HG03064 (cell line): Measurements from ENCODE around the gene LRRC17.
A peak's percentile ranks its signal among the peaks of the same experiment; 100 is the strongest.

ENCODE experiments used
- ATAC-seq: cut with Tn5 transposase; IDR thresholded peaks from one replicate; pipeline ENCODE4 v1.9.1; 2021; ENCODE audit warnings: low read depth; ENCODE audit not compliant: unreplicated experiment

The LRRC17 gene, protein sequence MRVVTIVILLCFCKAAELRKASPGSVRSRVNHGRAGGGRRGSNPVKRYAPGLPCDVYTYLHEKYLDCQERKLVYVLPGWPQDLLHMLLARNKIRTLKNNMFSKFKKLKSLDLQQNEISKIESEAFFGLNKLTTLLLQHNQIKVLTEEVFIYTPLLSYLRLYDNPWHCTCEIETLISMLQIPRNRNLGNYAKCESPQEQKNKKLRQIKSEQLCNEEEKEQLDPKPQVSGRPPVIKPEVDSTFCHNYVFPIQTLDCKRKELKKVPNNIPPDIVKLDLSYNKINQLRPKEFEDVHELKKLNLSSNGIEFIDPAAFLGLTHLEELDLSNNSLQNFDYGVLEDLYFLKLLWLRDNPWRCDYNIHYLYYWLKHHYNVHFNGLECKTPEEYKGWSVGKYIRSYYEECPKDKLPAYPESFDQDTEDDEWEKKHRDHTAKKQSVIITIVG

DNA sequence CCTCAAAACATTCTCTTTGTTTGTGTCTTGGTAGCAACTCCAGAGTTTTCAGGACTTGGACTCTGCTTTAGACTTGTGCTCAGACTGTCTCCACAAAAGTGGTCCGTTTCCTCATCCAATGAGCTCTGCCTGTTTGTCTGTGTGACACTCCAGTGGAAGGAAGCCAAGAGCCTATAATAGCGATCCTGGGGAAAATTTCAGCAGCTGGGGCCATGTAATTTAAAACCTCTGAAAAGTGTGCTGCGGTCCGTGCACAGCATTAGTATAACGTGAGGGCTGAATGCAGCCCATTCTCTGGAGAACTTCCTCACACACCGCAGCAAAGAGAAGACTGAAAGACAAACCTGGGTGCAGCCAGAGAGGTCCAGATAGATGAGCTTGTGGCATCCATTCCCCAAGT lies at the start of gene LRRC17:
TSS of gene LRRC17 (plus strand) at position 259 of the 400 bp plus-strand sequence. CDS start 20,914 bp downstream, outside the sequence.
- ATAC-seq: no peak

DNA sequence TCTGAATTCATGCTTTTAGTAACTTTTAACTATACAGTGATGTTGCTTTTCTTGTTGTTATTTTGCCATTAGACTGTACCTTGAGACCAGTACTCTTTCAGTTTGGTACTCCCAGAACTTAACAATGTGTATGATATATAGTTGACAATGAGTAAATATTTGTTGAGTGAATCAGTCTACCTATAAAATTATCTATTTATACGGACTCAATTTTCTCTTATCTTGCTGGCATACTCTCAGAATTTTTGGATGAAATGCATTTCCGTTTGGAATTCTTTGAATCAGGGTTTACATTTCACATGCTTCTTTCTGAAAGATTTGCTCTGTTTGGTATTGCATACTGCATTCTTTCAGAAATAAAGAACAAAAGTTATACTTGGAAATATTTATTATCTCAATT lies 47.8 kb upstream of the LRRC17 start:
- no peak for ATAC-seq

DNA sequence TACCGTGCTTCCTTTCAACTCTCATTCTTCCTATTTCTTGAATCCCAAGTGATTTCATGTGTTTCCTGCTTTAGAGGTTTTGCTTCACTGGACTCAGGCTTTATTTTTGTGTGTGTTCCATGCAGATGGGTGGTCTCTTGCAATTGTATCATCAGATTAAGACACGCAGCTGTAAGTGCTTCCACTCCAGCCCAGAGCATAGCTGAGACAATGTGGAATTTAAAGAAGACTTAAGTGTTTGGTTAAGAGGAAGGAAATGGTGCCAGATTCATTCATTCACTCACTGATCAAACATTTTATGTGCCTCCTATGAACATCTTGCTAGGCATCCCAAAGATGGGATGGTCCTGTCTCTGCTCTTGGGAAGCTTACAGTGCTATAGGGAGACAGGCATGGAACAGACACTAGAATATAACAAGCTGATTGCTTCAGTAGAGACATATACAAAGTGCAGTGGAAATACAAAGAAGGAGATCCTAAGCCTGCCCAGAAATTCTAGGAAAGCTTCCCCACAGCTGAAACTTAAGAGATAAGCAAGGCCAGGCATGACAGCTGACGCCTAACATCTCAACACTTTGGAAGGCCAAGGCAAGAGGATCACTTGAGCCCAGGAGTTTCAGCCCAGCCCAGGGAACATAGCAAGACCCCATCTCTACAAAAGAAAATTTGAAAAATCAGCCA lies 46.1 kb upstream of the LRRC17 start:
- no peak for ATAC-seq

DNA sequence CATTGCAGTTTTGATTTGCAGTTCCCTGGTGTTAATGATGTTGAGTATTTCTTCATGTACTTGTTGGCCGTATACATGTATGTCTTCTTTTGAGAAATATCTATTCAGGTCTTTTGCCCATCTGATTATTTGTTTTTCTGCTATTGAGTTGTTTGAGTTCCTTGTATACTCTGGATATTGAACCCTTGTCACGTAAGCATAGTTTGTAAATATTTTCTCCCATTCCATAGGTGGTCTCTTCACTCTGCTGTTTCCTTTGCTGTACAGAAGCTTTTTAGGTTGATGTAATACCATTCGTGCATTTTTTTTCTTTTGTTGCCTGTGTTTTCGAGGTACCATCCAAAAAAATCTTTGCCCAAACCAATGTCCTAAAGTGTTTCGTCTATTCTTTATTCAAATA lies 43.6 kb upstream of the LRRC17 start:
- ATAC-seq: no peak

DNA sequence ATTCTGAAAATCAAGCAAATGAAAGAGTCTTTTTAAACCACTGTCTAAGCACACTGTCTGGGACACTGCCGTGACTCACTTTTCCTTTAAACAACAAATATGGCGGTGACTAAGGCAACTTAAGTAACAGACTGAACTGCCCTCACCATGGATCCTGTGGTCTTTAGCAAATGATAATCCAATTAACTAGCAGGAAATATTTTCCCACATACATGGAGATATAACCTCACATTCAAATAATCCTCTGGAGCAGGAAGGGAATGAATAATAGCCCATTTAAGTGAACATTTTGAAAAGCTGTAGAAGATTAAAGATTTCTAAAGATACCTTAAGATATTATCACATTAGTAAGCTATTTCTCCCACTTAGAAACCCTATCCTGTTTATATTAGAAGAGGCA lies 40.3 kb upstream of the LRRC17 start:
- no peak for ATAC-seq

DNA sequence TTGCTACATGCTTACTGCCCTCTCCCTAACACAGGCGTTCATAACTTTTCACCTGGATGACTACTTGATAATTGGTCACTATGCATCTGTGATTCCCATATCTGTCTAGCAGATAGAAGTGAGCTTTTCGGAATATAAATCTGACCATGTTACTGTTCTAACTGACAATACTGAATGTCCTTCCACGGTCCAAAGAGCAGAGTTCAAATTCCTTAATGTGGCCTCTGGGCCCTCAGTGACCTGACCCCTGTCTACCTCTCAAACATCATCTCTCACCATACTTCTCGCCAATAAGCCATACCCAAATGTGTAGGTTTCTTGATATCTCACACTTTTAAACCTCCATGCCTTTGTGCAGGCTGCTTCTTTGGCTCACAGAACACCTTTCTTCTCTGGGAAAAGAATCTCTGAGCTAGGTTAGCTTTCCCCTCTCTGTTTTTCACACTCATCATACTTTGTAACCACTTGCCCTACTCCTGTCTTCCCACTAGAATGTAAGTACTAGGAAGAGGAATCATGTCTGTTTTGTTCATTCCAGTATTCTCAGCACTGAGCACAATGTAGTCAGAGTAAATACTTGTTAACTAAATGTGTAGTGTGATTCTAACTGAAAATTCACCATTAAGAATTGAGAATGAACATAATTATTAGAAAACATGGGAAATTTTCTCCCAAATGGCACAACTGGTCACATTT lies 39.2 kb upstream of the LRRC17 start:
- ATAC-seq: peak; percentile 30

DNA sequence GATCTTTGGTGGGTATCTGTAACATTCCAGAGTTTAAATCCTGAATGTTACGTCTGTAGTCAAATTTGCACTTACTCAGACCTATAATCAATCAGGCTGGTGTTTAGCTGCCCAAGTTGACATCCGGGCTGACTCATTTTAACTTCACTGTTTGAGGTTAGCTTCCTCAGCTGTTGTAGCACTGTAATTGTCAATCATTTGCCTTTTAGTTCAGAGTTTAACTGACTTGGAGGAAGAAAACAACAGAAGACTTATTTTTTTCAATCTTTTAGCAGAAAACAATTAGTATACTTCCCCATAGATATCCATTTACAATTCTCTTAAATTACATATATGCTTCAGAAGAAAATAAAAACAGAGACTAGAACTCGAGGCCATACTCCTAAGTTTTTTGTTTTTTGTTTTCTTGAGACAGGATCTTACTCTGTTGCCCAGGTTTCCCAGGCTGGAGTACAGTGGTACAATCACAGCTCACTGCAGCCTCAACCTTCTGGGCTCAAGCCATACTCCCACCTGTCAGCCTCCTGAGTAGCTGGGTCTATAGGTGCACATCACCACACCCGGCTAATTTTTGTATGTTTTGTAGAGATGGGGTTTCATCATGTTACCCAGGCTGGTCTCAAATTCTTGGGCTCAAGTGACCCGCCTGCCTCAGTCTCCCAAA lies 38.5 kb upstream of the LRRC17 start:
- ATAC-seq: peak; percentile 99

DNA sequence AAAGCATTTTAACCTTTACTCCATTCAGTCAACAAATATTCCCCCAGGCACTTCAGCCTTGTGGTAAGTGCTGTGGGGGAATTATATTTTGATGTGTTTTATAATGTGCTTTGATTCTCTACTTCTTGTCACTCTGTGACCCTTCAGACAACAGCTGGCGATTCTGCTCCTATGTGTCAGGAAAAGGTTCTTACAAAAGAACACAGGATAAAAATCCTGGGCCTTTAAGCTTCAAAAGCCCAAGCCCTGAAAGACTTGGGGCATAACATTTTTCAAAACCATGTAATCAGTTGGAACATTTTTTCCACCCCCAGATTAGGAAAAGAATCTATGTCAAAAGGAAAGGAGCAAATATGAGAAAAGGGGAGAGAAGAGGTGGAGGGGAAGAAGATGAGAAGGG lies 37.8 kb upstream of the LRRC17 start:
- ATAC-seq: no peak

DNA sequence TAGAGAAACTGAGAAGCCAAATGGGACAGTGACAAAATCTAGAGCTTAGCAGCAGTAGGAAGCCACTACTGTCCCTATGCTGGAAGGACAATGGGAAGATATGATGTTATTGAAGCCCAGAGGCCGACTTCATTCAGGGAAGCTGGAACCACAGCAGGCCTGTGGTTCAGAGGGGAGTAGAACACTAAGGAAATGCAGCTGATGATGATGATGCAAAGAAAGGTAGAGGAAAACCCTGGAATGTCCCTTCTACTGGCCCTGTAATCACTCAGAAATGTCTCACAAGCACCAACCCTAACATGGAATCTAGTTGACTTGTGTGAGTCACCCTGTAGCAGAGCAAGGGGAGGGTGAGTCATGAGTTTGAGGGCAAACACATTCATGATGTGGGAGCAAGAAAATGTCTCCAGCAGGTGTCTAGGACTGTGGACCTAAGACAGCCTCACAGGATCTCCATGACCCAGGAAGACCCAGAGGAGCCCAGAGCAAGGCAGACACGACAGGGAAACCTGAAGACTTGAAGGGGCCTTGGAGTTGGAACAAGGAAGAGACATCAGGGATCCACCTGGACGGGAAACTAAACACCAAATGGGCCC lies 37.0 kb upstream of the LRRC17 start:
- no peak for ATAC-seq

DNA sequence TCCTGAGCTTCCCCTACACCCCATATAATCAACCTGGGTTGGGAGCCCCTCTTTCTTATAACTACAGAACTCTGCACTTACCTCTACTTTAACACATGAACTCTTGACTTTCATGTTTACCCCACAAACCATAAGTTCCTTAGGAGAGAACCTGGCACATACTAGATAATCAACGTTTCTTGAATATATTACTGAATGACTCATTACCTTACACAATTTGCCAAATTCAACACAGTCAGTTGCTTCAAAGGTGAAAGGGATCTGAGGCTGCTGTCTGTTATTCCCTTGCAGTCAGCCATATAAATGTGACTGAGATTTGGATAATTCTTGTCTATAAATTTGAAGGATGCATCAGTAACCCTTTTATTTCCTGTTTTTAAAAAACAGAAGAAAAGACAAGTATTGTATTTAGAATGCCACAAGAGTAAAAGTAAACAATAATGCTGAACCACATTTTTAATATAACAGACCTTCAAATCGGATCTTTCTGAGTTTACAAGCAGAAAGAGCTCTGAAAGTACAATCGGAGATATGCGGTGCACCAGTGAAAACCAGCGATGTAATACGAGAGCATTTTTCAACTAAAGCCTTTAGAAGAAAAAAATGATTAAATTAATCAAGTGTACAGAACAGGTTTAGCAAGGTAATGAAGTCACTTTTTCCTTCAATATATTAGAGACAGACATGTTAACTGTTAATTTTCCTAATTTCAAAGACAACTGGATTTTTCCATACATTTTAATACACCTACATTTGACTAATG lies 29.5 kb upstream of the LRRC17 start:
- ATAC-seq: no peak

DNA sequence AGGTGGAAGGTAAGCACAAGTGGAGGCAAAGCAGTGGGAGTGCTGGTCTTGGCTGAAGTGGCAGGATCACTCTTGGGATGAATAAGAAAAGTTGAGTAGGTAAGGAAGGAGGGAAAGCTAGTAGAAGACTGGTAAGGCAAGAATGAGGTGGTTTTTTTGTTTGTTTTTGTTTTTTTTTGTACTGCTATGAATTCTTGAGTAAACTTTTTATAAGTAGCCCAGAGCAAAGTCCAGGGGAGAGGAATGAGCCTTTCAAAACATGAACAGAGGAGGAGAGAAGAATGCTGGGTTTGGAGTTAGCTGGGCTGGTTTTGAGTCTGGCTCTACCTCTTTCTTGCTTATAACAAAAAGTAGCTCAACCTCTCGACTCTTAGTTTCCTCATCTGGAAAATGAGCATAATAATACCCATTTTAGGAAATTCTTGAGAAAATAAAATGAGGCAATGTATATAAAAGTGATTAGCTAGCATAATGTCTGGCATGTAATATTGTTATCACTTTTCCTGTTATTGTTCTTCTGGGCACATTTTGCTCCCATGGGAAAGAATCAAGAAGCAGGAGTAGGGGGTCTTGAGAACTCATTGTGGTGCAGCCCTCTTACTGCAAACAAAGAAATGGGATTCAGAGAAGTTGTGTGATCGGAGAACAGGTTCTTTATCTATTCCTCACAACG lies 24.1 kb upstream of the LRRC17 start:
- no peak for ATAC-seq

DNA sequence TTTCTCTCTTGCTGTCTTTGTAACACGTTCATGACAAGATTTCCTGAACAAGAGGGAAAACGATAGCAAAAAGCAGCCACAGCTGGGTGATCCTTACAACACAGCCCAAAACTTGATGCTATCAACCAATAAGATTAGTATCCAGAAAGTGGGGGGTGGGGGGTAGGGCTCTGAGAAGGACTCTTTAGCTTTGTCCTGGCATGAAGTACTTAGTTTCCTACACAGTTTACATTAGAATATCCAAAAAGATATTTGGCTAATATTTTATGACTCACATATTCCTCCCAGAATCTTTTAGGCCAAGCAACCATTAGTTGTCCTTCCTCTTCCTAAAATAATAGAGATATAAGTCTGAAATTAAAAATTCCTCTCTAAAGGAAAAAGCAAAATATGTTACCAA lies 22.9 kb upstream of the LRRC17 start:
- ATAC-seq: no peak

DNA sequence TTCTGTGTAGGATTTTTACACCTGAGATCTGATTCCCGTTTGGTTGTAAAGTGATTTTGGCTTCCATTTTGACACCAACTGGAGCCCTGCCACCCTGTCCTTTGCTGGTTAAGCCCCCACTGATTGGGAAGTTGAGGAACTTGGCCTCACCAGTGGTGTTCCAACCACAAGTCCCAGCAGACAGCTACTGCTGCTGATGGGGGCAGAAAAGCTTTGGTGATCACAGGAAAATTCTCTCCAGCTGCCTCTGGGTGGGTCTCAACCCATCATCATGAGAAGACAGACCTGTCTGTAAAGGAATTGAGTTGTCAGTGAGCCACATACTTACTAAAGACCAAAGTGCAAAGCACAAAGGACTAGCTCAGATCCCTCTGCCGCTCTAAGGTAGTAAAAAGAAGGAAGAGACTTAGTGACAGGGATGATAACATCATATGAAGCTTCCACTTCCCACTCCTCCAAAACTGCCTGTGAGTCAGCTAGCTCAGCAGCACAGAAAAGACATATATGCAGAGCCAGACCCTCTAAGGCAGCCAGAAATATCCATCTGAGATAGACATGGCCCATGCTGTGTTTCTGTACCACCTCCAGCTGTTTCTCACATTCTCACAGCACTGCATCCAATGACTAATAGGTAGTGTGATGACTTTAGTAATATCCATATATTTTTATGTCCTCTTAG lies 22.4 kb upstream of the LRRC17 start:
- ATAC-seq: no peak

DNA sequence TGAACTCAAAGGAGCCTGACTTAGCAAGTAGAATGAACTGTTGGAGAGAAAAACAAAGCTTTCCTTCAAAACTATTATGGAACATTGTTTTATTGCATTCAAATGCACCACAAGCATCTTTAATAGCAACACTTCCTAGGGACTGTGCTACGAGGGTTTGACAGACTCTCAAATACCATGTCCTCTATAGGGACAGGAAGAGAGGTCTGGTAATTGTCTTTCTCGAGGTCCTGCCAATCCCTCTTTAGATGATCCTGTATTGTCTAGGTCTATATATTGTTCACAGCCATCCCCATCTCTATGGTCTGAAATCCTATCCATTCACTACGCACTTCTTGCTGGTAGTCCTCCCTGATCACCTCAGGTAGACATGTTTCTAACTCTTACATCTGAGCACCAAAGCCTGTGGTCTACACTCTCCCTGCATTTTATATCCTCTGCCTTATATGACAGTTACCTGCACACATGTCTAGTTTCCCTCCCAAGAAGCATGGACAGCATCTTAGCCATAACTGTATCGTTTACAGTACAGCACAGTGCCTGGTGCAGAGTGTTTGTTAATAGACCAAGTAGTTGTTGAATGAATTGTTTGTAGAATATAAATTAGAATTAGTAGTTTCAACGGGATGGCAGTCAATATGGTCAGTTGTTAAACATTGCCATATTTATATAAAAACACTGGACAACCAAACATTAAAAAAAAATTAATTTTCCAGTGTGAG lies 21.7 kb upstream of the LRRC17 start:
- ATAC-seq: no peak

DNA sequence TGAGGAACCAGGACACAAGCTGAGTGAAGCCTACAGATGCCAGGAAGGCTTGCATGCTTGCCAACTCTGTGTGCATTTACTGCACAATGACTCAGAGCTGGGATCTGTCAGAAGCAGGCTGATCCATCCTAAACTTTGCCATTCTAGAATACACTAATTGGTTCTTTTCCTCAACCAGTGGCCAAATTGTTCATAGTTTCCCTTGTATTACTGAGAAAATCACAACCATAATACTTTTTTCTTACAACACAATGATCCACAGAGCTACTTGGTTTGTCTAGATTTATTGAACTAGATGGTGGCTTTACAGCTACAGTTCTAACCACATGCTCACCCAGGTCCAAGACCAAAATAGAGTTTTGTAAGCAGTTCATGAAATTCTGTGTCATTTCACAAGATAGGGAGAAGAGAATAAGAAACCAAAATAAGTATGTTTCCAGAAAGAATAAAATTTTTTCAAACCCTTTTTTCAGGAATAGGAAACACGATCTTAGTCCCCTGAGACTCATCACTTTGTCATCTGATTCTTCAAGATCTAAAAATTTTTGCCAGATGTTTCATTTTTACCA lies 21.0 kb upstream of the LRRC17 start:
- no peak for ATAC-seq

DNA sequence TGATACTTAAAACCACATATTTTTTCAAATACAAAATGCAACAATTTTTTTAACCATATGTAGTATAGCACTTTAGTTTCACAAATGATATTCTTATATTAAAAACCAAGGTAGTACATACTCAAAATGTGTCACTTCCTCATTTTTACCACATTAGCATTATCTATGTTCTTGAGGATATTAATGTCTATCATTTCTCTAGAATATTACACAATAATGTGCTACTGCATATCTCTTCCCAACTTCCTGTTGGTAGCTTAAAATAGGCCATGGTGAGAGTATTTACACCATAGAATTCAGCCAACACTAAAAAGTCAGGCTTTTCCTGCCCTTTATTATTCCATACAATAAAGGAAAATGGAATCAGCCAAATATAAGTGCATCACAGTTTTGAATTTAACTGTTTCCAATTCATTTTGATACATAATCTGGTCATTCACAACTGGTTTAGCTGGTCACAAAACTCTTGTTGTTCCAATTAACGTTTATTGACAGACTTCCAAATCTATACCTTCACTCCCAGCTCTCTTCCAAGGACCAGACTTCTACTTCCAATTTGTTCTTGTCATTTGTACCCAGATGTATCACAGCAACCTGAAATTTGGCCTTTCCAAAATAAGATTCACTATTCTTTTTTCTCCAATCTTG lies 20.0 kb upstream of the LRRC17 start:
- ATAC-seq: no peak

DNA sequence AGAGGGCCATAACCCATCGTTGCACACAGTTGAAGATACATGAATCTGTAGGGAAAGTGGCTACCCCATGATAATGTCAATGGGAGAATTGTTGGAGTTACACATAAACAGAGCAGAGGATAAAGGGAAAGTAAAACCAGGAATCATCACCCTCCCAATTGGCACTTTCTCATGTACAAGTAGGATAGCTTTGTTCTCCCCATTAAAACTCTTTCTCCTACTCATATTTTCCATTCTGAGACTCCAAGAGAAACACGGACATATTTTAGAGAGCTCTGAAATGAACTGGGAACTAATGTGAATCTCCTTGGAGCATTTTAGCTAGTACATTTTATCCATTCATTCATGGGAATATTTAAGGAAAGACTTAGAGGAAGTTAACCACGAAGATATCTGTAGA lies 17.2 kb upstream of the LRRC17 start:
- ATAC-seq: no peak
